ENCODE results near the gene MYH7. TPM values are rescaled to one million over a fixed set of nuclear protein-coding genes. Genes with fewer than 3 reads are reported as not detected.

Gene MYH7
- total RNA-seq, 1 experiment from 2014 or later: not detected

- H3K27me3 Mint-ChIP-seq (ENCODE audit: low read depth): peaks cover 35% of the 10 kb centered on the region
- TF ChIP-seq SMAD4 (CRISPR knock-in tag; IDR thresholded peaks at IDR 0.05) (no peak), SOX15 (CRISPR knock-in tag; IDR thresholded peaks at IDR 0.05) (no peak), MXD4 (CRISPR knock-in tag; IDR thresholded peaks at IDR 0.05; ENCODE audit: borderline replicate concordance) (no peak), HMGXB4 (CRISPR knock-in tag; IDR thresholded peaks at IDR 0.05) (no peak), ETV6 (CRISPR knock-in tag; IDR thresholded peaks at IDR 0.05) (no peak), GABPB1 (CRISPR knock-in tag; IDR thresholded peaks at IDR 0.05) (no peak)
- ChIA-PET POLR2A (no interaction called here), CTCF (interaction anchor here (2.2 kb wide), 1 partner anchor 72 kb away, joined by 14 read pairs; no protein-coding TSS in a partner anchor)
- no peaks in the 10 kb centered on the region for H3K9me3 Mint-ChIP-seq
- H3K36me3 Mint-ChIP-seq: no peaks in the 10 kb centered on the region
- no peak for ATAC-seq
- DNase-seq (ENCODE audit: low spot score): no peak
- H3K4me3 Mint-ChIP-seq: no peak overlapping the region
- peaks cover 13% of the 10 kb centered on the region for H3K4me1 Mint-ChIP-seq
- no peak overlapping the region for H3K27ac Mint-ChIP-seq
Observed at GRCh38 chr14:23384364-23385080, 50.9 kb downstream of the MYH7 start.

GRCh38 chr14:23382731-23383440 is 52.6 kb downstream of the MYH7 start:
- POLR2A ChIA-PET: interaction anchor here (0.5 kb wide), 1 partner anchor 91 kb away, joined by 3 read pairs; no protein-coding TSS in a partner anchor
- Mint-ChIP-seq H3K36me3 (no peaks in the 10 kb centered on the region), H3K4me3 (no peak overlapping the region), H3K4me1 (peaks cover 4% of the 10 kb centered on the region), H3K27ac (no peak overlapping the region), H3K9me3 (no peaks in the 10 kb centered on the region), H3K27me3 (ENCODE audit: low read depth) (peaks cover 38% of the 10 kb centered on the region)
- TF ChIP-seq E2F1 (CRISPR knock-in tag; IDR thresholded peaks at IDR 0.05) (no peak), ZNF232 (CRISPR knock-in tag; IDR thresholded peaks at IDR 0.05) (no peak), ZNF317 (CRISPR knock-in tag; IDR thresholded peaks at IDR 0.05; ENCODE audit: borderline replicate concordance, low read depth) (no peak), GABPB1 (CRISPR knock-in tag; IDR thresholded peaks at IDR 0.05) (no peak), MLX (CRISPR knock-in tag; IDR thresholded peaks at IDR 0.05) (no peak), MAX (CRISPR knock-in tag; IDR thresholded peaks at IDR 0.05) (no peak), AFF4 (CRISPR knock-in tag; IDR thresholded peaks at IDR 0.05; ENCODE audit: borderline replicate concordance) (no peak)
- DNase-seq (ENCODE audit: low spot score) (no peak), ATAC-seq (no peak)
- CTCF ChIA-PET: interaction anchor here (0.8 to 6.4 kb wide), 9 partner anchors 14 to 324 kb away, joined by 3 to 95 read pairs (median 4); partner anchors contain the start of gene EFS

Data from WTC11 (cell line).